GM21737 (cell line): Measurements from ENCODE around the gene ZNF423.

ENCODE experiments used
- ATAC-seq: cut with Tn5 transposase; IDR thresholded peaks from one replicate; pipeline ENCODE4 v1.9.1; 2021; ENCODE audit warnings: mild to moderate bottlenecking, moderate library complexity; ENCODE audit not compliant: unreplicated experiment

The ZNF423 gene

DNA sequence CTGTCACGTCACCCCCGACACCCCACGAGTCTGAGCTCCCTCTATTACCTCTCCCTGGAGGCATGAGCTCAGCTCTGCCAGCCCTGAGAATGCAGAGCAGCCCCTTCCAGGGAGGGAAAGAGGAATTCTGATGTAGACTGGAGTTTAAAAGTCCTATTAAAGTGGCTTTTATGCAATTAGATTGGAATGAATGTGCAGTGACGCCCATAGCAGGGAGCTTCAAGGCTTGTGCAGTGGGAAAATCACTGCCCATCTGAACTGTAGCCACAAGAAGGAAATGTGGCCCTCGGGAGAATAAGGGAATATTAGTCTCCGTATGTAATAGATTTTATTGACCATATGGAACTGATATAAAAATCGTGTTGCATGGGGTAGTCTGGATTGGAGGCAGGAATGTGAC is 66.9 kb downstream of the ZNF423 start:
- ATAC-seq: no peak

- ATAC-seq: no peak
Measured at GRCh38 chr16:49788572-49788971, 67.3 kb downstream of the ZNF423 start.

DNA sequence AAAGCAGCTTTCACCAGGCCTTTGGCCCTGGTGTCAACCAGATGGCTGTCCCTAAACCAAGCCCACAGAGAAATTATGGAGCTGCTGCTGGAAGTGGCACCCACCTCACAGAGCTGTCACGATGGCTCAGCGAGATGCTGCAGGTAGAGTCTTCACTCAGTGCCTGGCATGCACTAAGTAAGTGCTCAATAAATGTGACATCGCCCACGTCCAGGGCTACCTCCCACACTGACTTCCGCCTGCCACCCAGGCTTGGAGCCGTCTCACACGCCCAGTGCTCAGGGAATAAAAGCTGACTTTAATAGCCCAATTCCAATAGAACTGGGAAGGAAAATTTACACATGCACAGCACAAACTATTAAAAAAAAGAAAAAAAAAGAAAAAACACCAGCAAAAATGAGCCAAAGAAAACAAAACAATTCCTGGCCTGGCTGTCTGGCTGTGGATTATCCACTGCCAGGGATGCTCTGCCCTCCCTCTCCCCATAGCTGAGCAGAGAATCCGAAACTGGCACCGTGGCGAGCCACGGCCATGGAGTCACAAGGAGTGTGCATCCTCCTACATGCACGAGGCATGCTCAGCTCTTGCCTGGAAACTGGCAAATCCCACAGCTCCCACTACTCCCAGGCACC is 68.9 kb downstream of the ZNF423 start:
- no peak for ATAC-seq

- ATAC-seq: no peak
Measured at GRCh38 chr16:49785970-49786369, 69.9 kb downstream of the ZNF423 start.

DNA sequence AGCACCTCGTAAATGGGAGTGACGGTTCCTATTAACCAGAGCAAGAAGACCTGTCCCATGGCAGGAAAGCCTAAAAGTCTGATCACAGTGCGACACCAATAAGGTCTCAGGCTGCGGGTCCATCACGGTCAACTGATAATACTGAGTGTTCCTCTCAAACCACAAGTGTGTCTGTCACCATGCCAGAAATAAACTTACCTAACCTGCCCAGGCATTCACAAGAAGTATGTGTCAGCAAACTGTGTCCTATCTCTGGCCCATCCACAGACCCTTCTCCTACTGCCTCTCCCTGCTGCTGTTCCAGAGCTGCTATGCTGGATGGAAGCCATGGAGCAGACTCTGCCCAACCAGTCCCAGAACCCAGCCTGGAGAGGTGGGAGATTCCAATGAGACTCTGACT is 73.5 kb downstream of the ZNF423 start:
- no peak for ATAC-seq

DNA sequence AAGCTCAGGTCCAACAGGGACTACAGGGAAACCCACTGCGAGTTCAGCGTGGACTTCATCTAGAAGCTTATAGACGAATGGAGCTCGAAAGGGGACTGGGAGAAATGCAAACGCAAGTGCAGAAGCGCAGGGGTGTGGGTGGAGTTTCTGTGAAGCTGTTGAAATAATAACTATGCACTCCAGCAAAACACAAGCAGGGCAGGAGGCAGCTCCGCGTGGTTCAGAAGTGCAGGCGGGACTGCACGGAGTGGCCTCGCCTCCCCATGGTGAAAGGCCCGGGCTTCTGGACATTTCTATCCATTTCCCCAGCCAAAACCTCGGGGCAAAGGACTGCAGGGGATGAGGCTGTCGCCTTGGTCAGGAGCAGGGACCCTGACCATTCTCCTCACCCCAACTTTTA is 74.5 kb downstream of the ZNF423 start:
- no peak for ATAC-seq

DNA sequence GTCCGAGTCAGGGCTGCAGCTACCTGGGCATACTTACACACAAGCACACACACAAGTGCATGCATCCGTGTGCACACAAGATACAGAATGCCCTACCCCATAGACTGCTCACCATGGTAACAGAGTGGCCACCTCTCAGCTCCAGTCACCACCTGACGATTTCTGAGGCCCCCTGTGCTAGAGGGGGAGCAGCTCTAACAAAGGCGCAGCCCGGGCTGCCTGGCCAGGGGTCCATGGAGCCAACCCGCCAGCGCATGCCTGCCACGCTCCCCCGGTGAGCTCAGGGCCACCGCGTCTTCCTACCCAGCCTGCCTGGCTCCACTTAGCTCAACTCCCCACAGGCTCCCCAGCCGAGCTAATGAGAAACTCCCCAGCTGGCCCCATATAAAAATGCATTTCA is 75.5 kb downstream of the ZNF423 start:
- ATAC-seq: no peak

- ATAC-seq: no peak
Measured at GRCh38 chr16:49779979-49780378, 75.9 kb downstream of the ZNF423 start.

DNA sequence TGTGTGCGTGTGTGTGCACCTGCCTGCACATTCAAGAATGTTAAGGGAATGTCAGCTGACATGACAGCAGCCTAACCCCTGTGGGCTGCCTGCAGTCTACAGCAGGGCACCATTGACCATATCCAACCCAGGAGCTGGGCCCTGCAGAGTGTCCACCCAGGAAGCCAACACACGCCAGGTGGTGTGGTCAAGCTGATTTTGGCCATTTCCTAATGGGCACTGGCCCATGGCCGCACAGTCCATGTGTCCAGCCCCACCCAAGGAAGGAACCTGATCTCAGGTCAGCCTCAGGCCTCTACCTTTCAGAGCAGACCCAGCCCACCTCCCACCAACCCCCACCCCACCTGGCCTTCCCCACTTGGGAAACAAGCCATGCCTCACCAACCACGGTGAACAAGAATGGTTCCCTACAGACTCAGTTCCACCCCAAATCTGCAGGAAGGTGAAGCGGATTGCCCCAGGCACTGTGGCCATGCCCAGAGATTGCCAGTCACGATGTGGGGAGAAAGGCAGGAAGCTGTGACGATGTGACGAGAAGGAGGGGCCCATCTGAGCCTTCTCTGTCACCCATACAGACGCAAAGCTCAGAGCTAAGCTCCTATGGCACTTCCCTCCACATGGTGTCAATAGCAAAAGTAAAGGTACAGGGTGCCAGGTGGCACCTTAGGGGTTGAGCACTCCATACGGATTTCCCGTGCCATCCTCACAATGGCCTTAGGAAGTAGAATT is 77.5 kb downstream of the ZNF423 start:
- ATAC-seq: no peak

- ATAC-seq: no peak
Measured at GRCh38 chr16:49776734-49777133, 79.2 kb downstream of the ZNF423 start.

DNA sequence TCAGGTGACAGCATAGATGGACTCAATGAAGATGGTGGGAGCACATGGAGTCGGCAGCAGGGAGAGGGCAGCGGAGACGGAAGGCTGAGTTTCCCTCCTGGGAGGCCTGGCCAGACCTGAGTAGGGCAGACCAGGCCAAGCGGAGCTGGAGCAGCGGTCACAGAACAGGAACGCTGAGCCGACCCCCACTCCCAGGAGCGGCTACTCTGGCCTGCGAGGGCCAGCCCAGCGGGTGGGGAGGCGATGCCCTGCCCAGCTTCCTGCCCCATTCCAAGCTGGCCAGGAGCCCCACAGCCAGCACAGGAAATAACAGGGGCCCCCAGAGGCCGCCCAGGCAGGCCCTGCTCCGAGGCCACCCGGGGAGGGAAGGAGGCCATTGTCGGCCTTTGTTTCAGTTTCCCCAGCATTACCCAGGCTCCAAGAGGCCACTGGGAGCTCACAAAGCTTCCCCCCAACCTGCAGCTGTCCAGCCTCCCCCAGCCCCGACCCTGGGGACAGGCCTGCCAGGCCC is 79.8 kb downstream of the ZNF423 start:
- ATAC-seq: no peak

GRCh38 chr16:49775581-49775980 is 80.3 kb downstream of the ZNF423 start:
- ATAC-seq: no peak

- no peak for ATAC-seq
Measured at GRCh38 chr16:49775018-49775417, 80.9 kb downstream of the ZNF423 start.

GRCh38 chr16:49773534-49774475 is 82.1 kb downstream of the ZNF423 start:
- ATAC-seq: no peak

DNA sequence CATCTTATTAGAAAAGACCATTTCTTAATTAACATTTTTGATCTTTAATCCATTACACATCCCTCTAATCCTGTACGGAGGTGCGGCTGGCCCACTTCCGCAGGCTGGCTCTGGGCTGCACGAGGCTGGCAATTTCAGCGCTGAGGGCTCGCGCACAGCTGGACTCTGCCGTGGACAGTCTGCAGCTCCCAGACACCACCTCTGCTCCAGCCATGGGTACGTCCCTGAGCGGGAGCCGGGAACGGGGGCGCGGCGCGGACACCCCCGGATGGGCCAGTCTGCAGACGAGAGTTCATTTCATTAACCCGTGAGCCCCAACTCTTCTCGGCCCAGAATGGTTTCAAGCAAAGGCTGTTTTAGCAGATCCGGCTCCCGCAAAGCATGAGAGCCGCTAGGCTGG is 87.9 kb downstream of the ZNF423 start:
- ATAC-seq: no peak

GRCh38 chr16:49767414-49767813 is 88.5 kb downstream of the ZNF423 start:
- ATAC-seq: no peak

- ATAC-seq: no peak
Measured at GRCh38 chr16:49766225-49766624, 89.7 kb downstream of the ZNF423 start.

DNA sequence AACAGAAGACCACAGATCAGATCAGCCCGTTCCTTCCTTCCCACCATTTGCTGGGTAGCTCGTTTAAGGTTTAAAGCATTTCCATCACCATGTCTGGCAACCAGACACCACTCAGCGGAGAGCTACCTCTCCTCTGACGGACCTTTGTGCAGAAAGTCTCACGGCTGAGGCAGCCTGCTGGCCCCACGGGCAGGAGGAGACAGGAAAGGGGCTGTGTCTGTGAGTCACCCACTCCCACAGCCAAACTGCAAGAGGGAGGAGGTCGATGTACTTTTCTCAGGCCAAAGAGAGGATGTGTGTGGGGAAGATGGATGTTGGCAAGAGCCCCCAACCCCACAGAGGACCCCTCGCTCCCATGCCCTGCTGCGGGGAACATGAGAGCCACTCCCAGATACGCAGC is 92.1 kb downstream of the ZNF423 start:
- no peak for ATAC-seq

- ATAC-seq: no peak
Measured at GRCh38 chr16:49760815-49761214, 95.1 kb downstream of the ZNF423 start.

- no peak for ATAC-seq
Measured at GRCh38 chr16:49757559-49758069, 98.3 kb downstream of the ZNF423 start.
